DND-41 (cell line): Measurements from ENCODE around the gene PURB.

ENCODE experiments used
- ATAC-seq: fragments of 200-7000 bp; cut with Tn5 transposase; 3 replicates; pipeline ENCODE4 v1.9.1; 2021; ENCODE audit warnings: low read depth; ENCODE audit not compliant: insufficient read depth
- DNase-seq: peaks from one replicate; pipeline ENCODE4 v3.0.0-alpha.2; 2020
- H2AFZ ChIP-seq: 2 replicates; pipeline ENCODE4 v1.6.0; 2012; ENCODE audit warnings: low read depth, low read length
- H3K27ac ChIP-seq: 2 replicates; pipeline ENCODE4 v1.5.1; 2012; ENCODE audit warnings: low read length, inconsistent platforms
- H3K27me3 ChIP-seq: fragments of 200-600 bp; sonication (generic); 2 replicates; pipeline ENCODE4 v1.6.0; 2012; ENCODE audit warnings: low read length, mild to moderate bottlenecking, inconsistent platforms; ENCODE audit not compliant: insufficient read depth, poor library complexity
- H3K36me3 ChIP-seq: 2 replicates; pipeline ENCODE4 v1.5.1; 2012; ENCODE audit warnings: low read length, inconsistent platforms; ENCODE audit not compliant: insufficient read depth
- H3K4me1 ChIP-seq: 2 replicates; pipeline ENCODE4 v1.5.1; 2012; ENCODE audit warnings: mild to moderate bottlenecking, low read length; ENCODE audit not compliant: insufficient read depth
- H3K4me2 ChIP-seq: 2 replicates; pipeline ENCODE4 v1.6.0; 2012; ENCODE audit warnings: mild to moderate bottlenecking, moderate library complexity, low read length, inconsistent platforms; ENCODE audit not compliant: insufficient read depth
- H3K4me3 ChIP-seq, 2 experiments: fragments of 200-600 bp in 1 of 2; shearing (Covaris generic) in 1 of 2; 2 replicates each; pipeline ENCODE4 v1.5.1; 2012 to 2016; ENCODE audit warnings: inconsistent platforms in 2 of 2, low read length in 2 of 2, mild to moderate bottlenecking in 2 of 2, low read depth in 1 of 2, moderate library complexity in 1 of 2
- H3K79me2 ChIP-seq: 2 replicates; pipeline ENCODE4 v1.6.0; 2012; ENCODE audit warnings: low read length, inconsistent platforms; ENCODE audit not compliant: insufficient read depth
- H3K9ac ChIP-seq: 2 replicates; pipeline ENCODE4 v1.6.0; 2012; ENCODE audit warnings: low read depth, mild to moderate bottlenecking, inconsistent platforms, low read length, moderate library complexity
- H3K9me3 ChIP-seq: 2 replicates; pipeline ENCODE4 v1.5.1; 2012; ENCODE audit warnings: low read length, moderate library complexity, mild to moderate bottlenecking, inconsistent platforms; ENCODE audit not compliant: insufficient read depth, severe bottlenecking
- H4K20me1 ChIP-seq: 2 replicates; pipeline ENCODE4 v1.6.0; 2012; ENCODE audit warnings: low read length; ENCODE audit not compliant: insufficient read depth
- CTCF ChIP-seq: IDR thresholded peaks from 2 replicates; pipeline ENCODE4 v1.5.1; 2012; ENCODE audit warnings: borderline replicate concordance, low read length, moderate library complexity, mild to moderate bottlenecking; ENCODE audit not compliant: poor library complexity, severe bottlenecking; ENCODE audit errors: extremely low read depth
- EZH2 ChIP-seq: IDR thresholded peaks from 3 replicates; pipeline ENCODE4 v1.6.1; 2012; ENCODE audit warnings: borderline replicate concordance, low read depth, mild to moderate bottlenecking, moderate library complexity, low read length, inconsistent platforms; ENCODE audit not compliant: severe bottlenecking

The PURB gene

GRCh38 chr7:44891791-44892190 lies 6.5 kb upstream of the PURB start:
- Histone ChIP-seq H3K4me1 (peaks cover 7% of the 10 kb centered on the region; the same call in 1 of the 2 replicates), H3K4me3 (no peak overlapping the region), H3K9me3 (no peaks in the 10 kb centered on the region), H3K9ac (no peak overlapping the region), H3K4me2 (no peak overlapping the region), H4K20me1 (no peaks in the 10 kb centered on the region), H3K79me2 (no peaks in the 10 kb centered on the region), H2AFZ (no peak overlapping the region), H3K27me3 (no peaks in the 10 kb centered on the region), H3K36me3 (no peaks in the 10 kb centered on the region), H3K27ac (no peak overlapping the region)
- TF ChIP-seq CTCF, result no peak
- no peak for TF ChIP-seq EZH2
- DNase-seq (no peak), ATAC-seq (peak; percentile 23; the same call in 1 of the 3 replicates)

- H3K79me2 ChIP-seq, result no peaks in the 10 kb centered on the region
- H4K20me1 ChIP-seq, result no peaks in the 10 kb centered on the region
- H3K4me2 ChIP-seq, result no peak overlapping the region
- H3K4me1 ChIP-seq, result peaks cover 11% of the 10 kb centered on the region; the same call in 1 of the 2 replicates
- no peak overlapping the region for H3K4me3 ChIP-seq
- no peak for TF ChIP-seq EZH2
- TF ChIP-seq CTCF, result no peak
- H2AFZ ChIP-seq, result no peak overlapping the region
- H3K27me3 ChIP-seq, result no peaks in the 10 kb centered on the region
- no peaks in the 10 kb centered on the region for H3K36me3 ChIP-seq
- H3K27ac ChIP-seq, result no peak overlapping the region
- H3K9ac ChIP-seq, result no peak overlapping the region
- ATAC-seq, result peak; percentile 84
- peak; percentile 52 for DNase-seq
- H3K9me3 ChIP-seq, result no peaks in the 10 kb centered on the region
These were observed 6.0 kb upstream of the PURB start for GRCh38 chr7:44891372-44891771.

DNA sequence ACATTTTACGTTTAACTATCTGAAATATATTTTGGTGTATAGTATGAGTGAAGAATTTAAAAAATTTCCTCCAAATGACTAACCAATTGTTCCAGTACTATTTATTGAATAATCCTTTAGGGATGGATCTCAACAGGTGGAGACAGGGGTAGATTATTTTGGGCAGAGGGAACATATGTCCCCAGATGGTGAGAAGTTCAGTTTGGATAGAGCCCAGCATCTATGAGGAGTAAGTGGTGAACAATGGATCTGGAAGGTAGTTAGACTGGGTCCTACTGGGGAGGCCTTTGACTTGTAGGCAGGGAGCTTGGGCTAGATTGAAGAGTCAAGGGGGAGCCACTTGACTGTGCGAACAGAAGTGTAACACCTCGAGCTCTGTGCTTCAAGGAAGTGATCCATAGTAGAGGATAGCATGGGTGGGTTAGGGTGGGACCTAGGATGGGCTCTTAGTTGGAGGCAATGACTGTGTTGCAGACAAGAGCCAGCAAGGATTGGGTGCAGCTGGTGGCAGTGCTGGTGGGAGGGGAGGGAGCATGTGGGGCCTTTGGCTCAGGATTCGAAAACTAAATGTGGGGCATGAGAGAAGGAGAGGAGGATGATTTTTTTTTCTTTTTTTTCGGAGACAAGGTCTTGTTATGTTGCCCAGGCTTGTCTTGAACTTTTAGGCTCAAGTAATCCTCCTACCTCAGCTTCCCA lies 3.9 kb upstream of the PURB start:
- Histone ChIP-seq H3K4me3 (no peak overlapping the region), H3K36me3 (peaks cover 9% of the 10 kb centered on the region), H3K4me1 (peaks cover 20% of the 10 kb centered on the region), H2AFZ (no peak overlapping the region), H3K27me3 (no peaks in the 10 kb centered on the region), H3K4me2 (no peak overlapping the region), H3K9ac (no peak overlapping the region), H3K9me3 (no peaks in the 10 kb centered on the region), H3K27ac (no peak overlapping the region), H4K20me1 (peaks cover 4% of the 10 kb centered on the region), H3K79me2 (peaks cover 18% of the 10 kb centered on the region)
- no peak for TF ChIP-seq CTCF
- no peak for TF ChIP-seq EZH2
- no peak for ATAC-seq
- DNase-seq, result no peak

GRCh38 chr7:44887293-44887692 lies 2.0 kb upstream of the PURB start:
- peaks cover 38% of the 10 kb centered on the region for H3K79me2 ChIP-seq
- no peak for TF ChIP-seq CTCF
- no peak for TF ChIP-seq EZH2

More at GRCh38 chr7:44887293-44887692, 2.0 kb upstream of the PURB start:
- DNase-seq (no peak), ATAC-seq (no peak)
- no peak overlapping the region for H2AFZ ChIP-seq
- H3K9ac ChIP-seq, result no peak overlapping the region
- peaks cover 22% of the 10 kb centered on the region for H4K20me1 ChIP-seq
- peaks cover 40% of the 10 kb centered on the region for H3K4me1 ChIP-seq
- no peaks in the 10 kb centered on the region for H3K27me3 ChIP-seq
- peaks cover 28% of the 10 kb centered on the region for H3K36me3 ChIP-seq
- no peak overlapping the region for H3K4me3 ChIP-seq
- H3K9me3 ChIP-seq, result no peaks in the 10 kb centered on the region
- H3K27ac ChIP-seq, result no peak overlapping the region
- H3K4me2 ChIP-seq, result no peak overlapping the region
